NCI-H446 (cell line): Measurements from ENCODE around the gene POU2F2.

Experiments
- DNase-seq, 2 experiments: peaks; one replicate each; lab custom pipeline; 2025; lab: John Stamatoyannopoulos, UW

Gene POU2F2

GRCh38 chr19:42132030-42132628, at the start of gene POU2F2:
Gene POU2F2 (minus strand): TSS chr19:42132446. CDS start chr19:42132411, 35 bp downstream.
- no peak for DNase-seq

GRCh38 chr19:42178791-42179674, 46.8 kb upstream of the POU2F2 start:
- no peak for DNase-seq

GRCh38 chr19:42177686-42178019, 45.4 kb upstream of the POU2F2 start:
- no peak for DNase-seq

GRCh38 chr19:42176990-42177685, 44.9 kb upstream of the POU2F2 start:
- DNase-seq = peak; percentile 47 to 73

- peak in 1 of 2 experiments; percentile 68 for DNase-seq
Measured at GRCh38 chr19:42176649-42176989, 44.4 kb upstream of the POU2F2 start.

- peak in 1 of 2 experiments; percentile 16 for DNase-seq
Measured at GRCh38 chr19:42175952-42176648, 43.9 kb upstream of the POU2F2 start.

- no peak for DNase-seq
Measured at GRCh38 chr19:42174958-42175734, 42.9 kb upstream of the POU2F2 start.

GRCh38 chr19:42174188-42174587, 41.9 kb upstream of the POU2F2 start:
- no peak for DNase-seq

GRCh38 chr19:42173695-42174094, 41.4 kb upstream of the POU2F2 start:
- DNase-seq = no peak

GRCh38 chr19:42172261-42172660, 40.0 kb upstream of the POU2F2 start:
- DNase-seq = no peak

GRCh38 chr19:42170715-42171114, 38.5 kb upstream of the POU2F2 start:
- DNase-seq = no peak

GRCh38 chr19:42169486-42170413, 37.5 kb upstream of the POU2F2 start:
- DNase-seq = no peak

- no peak for DNase-seq
Measured at GRCh38 chr19:42168206-42168605, 36.0 kb upstream of the POU2F2 start.

- DNase-seq = no peak
Measured at GRCh38 chr19:42166316-42166715, 34.1 kb upstream of the POU2F2 start.

- DNase-seq = no peak
Measured at GRCh38 chr19:42165146-42165545, 32.9 kb upstream of the POU2F2 start.

GRCh38 chr19:42161616-42162263, 29.5 kb upstream of the POU2F2 start:
- no peak for DNase-seq

- DNase-seq = no peak
Measured at GRCh38 chr19:42159942-42160341, 27.7 kb upstream of the POU2F2 start.

- DNase-seq = no peak
Measured at GRCh38 chr19:42158926-42159325, 26.7 kb upstream of the POU2F2 start.

- DNase-seq = no peak
Measured at GRCh38 chr19:42156571-42156970, 24.3 kb upstream of the POU2F2 start.

- no peak for DNase-seq
Measured at GRCh38 chr19:42155796-42156195, 23.6 kb upstream of the POU2F2 start.
